Fibroblast of skin of scalp (primary cell): ENCODE results near the gene FIZ1.

ENCODE experiments used
- DNase-seq: peaks from one replicate; pipeline ENCODE4 v3.0.0-alpha.2; 2013

FIZ1 gene

DNA sequence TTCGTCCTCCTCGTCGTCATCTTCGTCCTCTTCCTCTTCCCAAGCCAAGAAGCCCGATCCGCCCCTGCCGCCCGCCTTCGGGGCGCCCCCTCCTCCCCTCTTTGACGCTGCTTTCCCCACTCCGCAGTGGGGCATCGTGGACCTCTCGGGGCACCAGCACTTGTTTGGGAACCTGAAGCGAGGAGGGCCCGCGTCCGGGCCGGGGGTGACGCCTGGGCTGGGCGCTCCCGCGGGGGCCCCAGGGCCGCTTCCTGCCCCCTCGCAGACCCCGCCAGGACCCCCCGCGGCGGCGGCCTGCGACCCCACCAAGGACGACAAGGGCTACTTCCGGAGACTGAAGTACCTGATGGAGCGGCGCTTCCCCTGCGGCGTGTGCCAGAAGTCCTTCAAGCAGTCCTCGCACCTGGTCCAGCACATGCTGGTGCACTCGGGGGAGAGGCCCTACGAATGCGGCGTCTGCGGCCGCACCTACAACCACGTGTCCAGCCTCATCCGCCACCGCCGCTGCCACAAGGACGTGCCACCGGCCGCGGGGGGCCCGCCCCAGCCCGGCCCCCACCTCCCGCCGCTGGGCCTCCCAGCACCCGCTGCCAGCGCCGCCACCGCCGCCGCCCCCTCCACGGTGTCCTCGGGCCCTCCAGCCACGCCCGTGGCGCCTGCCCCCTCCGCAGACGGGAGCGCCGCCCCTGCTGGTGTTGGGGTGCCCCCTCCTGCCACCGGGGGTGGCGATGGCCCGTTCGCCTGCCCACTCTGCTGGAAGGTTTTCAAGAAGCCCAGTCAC, 14.8 kb upstream of the FIZ1 start:
- no peak for DNase-seq

GRCh38 chr19:55613396-55613795, 14.1 kb upstream of the FIZ1 start:
- no peak for DNase-seq

- no peak for DNase-seq
Measured at GRCh38 chr19:55611983-55612645, 12.8 kb upstream of the FIZ1 start.

DNA sequence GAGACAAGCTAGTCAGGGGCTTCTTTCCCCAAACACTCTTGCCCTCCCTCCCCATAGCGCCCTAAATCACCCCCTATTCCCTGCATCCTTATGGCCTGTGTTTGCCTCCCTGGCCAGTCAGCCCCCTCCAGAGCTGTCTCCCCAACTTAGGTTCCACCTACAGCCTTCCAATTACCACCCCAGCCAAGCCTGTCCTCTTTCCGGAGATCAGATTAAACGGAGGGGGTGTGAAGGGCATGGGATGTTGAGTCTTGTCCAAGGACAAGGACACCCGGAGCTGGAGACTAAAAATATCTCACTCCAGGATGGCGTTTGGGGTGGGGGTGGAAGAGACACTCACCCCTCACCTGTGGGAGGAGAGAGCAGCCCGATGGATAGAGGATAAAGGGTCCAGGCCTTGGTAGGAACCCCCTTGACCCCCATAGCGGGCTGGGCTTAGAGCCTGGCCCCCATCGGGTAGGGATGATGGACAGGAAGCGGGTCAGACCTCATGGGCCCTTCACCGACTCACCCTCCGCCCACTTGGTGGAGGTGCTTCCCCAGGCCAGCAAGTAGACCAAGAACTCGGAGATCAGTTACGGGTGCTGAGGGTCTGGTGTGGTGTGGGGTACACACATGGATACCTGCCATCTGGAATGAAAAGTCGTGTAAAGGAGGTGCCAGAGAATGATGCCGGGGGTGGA, 12.1 kb upstream of the FIZ1 start:
- DNase-seq = no peak

DNA sequence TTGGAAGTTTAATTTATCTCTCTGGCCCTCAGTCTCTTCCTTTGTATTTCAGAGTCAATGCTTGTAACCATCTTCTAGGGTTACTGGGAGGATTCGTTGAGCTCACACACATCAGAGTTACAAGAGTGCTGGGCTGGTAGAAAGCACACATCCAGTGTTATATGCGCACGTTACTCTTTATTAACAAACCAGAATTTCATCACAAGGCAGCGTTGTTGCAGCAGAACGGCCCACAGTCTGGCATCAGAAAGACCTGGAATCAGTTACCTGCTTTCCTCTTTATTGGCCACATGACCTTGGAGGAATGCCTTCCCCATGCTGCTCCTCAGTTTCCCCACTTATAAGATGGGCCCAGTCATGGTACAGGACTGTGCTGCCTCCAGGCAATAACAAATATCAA, 10.0 kb upstream of the FIZ1 start:
- no peak for DNase-seq

DNA sequence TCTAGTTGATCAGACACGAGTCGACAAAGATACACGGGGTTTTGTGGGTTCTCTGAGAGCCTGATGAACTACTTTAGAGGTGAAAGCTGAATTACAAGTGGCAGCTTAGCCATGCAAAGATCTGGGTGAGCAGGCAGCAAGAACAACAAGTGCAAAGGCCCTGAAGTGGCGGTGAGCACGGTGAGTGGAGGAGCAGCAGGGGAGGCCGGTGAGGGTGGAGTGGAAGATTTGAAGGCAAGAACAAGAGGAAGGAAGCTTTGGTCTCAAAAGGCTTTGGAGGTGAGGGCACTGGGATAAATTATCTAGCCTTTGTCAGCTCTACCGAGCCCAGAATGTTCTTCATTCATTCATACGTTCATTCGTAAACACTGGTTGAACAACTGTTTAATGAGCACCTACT, 7.5 kb upstream of the FIZ1 start:
- no peak for DNase-seq

DNA sequence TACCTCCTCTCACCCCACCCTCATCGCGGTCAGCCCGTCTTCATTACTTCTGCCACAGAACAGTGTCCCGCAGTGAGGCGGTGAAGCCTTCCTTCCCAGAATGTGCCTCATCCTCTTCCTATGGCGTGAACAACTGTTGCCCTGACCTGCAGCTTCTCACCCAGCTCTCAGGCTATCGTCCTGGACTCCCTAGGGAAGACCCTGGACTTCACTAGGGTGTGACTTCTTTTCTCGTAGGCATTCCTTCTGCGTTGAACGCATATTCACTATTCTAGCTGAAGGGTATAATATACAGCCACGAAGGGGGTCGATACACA, 7.1 kb upstream of the FIZ1 start:
- no peak for DNase-seq

- DNase-seq = peak; percentile 85
Measured at GRCh38 chr19:55605637-55606470, 6.5 kb upstream of the FIZ1 start, which contains the start of gene ZNF865. TSS of gene ZNF865 (plus strand) at chr19:55605647. CDS start at chr19:55613619, 7,972 bp downstream.

- peak; percentile 98 for DNase-seq
Measured at GRCh38 chr19:55605207-55605636, 5.9 kb upstream of the FIZ1 start.

DNA sequence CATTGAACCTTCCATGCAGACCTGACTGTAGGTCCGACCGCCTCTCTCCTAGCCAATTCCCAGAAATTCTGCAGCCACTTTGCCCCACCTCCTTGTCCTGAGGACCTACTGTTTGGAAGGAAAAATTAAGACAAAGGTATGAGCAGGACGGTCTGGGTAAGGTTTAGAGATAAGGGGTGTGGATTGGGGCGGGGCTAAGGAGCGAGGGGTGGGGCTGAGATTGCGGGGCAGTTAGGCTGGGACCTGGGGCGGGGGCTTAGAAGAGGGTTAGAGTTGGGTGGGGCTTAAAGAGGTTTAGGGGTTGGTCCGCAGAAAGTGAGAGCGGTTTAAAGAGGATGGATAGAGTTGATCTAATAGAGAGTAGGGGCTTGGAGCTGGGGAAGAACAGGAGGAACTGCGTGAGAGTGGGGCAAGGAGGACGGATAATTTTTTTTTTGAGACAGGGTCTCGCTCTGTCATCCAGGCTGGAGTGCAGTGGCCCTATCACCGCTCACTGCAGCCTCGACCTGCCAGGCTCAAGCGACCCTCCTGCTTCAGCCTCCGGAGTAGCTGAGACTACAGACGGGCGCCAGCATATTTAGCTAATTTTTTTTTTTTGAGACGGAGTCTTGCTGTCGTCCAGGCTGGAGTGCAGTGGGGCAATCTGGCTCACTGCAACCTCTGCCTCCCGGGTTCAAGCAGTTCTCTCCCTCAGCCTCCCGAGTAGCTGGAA, 4.4 kb upstream of the FIZ1 start:
- DNase-seq = no peak

- no peak for DNase-seq
Measured at GRCh38 chr19:55603115-55603514, 3.8 kb upstream of the FIZ1 start.

GRCh38 chr19:55602104-55603001, 3.0 kb upstream of the FIZ1 start:
- no peak for DNase-seq

- no peak for DNase-seq
Measured at GRCh38 chr19:55601084-55601483, 1.8 kb upstream of the FIZ1 start.

DNA sequence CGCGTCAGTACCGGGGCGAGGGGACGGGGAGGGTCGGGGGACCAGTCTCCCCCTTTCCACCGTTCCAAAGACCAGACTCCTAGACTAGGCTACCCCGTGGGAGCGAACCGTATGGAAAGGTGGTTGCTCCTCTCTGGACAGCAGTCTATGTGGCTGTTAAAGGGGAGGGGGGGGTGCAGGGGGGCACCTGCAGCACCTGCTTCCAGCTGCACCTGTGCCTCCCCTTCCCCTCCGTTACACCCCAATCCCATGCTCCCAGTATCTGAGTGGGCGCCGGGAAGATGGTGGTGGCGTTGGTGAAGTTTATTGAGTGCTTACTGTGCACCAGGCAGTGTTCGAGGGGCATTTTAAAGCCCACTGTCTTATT, 1.3 kb upstream of the FIZ1 start:
- no peak for DNase-seq

DNA sequence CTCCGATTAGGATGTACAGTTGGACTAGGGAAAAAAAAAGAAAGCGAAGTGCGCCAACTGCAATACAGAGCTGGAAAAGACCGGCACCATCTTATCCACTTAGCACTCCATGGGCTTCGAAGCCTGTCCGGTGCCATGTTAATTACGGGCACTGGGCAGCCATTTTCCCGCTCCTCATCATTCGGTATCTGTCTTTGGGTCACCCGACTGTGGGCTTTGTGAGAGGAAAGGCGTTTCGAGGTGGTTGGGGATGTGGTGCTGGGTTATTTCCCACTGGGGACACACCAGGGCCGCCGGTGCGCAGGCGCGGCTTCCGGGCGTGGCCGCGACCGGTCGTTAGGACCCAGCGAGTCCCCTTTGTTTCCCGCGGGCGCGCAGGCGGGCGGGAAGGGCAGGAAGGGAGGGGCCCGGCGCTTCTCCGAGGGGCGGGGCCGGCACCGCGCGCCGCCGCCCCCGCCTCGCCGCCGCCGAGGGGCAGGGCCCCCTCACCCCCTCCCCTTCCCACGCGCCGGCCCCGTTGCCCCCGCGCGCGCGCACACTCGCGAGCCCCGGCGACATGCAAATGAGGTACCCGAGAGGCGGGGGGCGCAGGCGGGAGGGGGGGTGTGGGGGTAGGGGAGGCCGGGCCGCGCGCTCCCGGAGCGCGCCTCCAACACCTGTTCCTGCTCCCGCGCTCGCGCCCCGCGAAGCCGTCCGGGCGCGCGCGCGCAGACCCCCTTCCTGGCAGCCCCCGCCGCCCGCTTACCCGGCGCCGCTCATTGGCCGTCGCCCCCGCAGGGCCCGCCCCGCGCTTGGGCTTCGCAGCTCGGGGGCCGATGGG, 735 bp upstream of the FIZ1 start, which contains the start of gene ZNF524:
TSS of gene ZNF524 (plus strand) at position 447 of the 820 bp plus-strand sequence. CDS start 1,825 bp downstream, outside the sequence.
- DNase-seq = peak; percentile 89

- peak; percentile 97 for DNase-seq
Measured at GRCh38 chr19:55598719-55599467, 424 bp downstream of the FIZ1 start.

DNA sequence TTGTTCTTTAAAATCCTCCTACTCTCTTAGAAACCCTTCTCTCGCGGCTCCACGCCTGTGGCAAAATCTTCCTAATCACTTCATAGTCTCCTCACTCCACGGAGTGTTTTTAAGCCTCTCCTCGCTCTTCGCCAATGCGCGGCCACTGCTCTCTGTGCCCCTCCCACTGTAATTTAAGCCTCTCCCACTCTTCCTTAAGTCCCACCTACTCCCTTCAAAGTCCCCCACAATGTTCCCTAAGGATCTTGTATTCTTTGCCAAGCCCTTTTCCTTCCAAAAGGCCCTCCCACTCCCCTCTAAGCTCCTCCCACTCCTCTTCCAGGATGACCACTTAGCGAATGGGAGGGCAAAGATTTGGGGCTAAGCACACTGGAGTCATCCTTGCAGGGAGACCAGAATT, 1.3 kb downstream of the FIZ1 start:
- no peak for DNase-seq

GRCh38 chr19:55597501-55597921, 1.8 kb downstream of the FIZ1 start:
- DNase-seq = no peak

DNA sequence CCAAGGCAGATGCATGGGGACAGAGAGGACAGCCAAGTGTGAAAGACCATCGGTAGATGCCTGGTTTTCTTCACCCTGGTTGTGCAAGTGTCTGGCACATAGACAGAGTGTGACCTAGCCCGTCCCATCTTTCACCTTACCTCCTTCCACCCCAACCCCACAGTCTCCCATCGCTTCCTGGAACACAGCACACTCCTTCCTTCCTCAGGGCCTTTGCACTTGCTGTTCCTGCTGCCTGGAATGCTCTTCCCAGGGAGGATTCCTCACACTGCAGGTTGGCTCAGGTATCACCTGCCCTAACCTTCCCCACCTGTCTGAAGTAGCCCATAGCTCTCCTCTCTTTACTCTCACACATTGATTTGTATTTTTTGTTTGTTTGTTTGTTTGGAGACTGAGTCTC, 3.0 kb downstream of the FIZ1 start:
- no peak for DNase-seq
